Stimulated activated CD4-positive, alpha-beta T cell treated with anti-CD3 and anti-CD28 coated beads, TNF-alpha, amount 100 ng/mL, for 4 hours (primary cell): ENCODE data around the gene GNG7.

Experiments used
- DNase-seq, 3 experiments: peaks; one replicate each; pipeline ENCODE4 v3.0.0-alpha.2; 2020; ENCODE audit warnings: low read depth in 3 of 3

GNG7 gene

DNA sequence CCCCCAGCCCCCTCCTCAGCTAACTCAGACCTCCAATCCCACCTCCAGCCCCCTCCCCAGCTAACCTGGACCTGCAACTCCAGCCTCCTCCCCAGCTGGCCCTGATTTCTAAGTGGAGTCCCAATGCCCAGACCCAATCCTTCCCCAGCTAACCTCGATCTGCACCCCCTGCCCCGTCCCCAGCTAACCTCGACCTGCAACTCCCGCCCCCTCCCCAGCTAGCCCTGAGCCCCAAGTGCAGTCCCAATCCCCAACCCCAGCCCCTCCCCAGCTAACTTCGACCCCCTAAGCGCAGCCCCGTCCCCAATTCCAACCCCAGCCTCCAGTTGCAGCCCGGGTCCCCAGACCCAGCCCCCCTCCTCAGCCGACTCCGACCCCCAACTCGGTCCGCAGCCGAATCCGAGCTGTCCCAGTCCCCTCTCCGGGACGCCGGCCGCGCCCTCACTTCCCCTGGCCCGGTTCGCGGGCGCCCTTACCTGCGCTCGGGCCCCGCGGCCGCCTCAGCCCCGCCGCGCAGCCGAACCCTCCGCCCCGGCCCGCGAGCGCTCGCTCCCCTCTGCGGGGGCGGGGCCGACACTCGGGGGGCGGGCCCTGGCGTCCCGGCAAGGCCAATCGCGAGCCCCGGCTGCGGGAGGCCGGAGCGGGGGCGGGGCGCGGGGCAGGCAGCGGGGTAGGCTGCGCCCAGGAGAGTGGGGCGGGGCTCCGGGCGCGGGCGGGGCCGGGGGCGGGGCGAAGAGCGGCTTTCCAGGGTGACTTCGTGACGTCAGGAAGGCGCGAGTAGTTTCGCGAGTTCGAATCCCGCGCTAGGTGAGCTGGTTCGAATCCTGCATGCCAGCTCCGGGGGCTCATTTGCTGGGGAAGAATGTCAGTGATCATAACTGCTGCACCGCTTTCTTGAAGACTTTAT is at the start of gene GNG7:
Gene GNG7, minus strand, starts transcription at position 525 of the 907 bp plus-strand sequence. CDS start 182,006 bp downstream, outside the sequence.
- peak; percentile 91 to 96 (median 94) for DNase-seq

DNA sequence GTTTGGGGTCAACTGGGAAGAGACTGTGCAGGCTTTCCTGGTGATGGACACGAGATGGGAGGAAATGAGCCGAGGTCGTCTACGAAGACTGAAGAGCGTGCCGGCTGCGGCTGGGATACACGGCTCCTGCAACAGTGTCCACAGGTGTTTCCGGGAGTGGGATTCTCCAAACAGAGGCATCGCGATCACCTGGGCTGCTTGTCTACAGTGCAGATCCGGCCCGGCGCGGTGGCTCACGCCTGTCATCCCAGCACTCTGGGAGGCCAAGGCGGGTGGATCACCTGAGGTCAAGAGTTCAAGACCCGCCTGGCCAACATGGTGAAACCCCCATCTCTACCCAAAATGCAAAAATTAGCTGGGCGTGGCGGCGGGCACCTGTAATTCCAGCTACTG is 48.9 kb upstream of the GNG7 start:
- DNase-seq: no peak

- DNase-seq: no peak
Observed at GRCh38 chr19:2750808-2751437, 48.4 kb upstream of the GNG7 start.

- no peak for DNase-seq
Observed at GRCh38 chr19:2747349-2747748, 44.9 kb upstream of the GNG7 start.

- DNase-seq: no peak
Observed at GRCh38 chr19:2744113-2744512, 41.6 kb upstream of the GNG7 start.

- no peak for DNase-seq
Observed at GRCh38 chr19:2743099-2743498, 40.6 kb upstream of the GNG7 start.

DNA sequence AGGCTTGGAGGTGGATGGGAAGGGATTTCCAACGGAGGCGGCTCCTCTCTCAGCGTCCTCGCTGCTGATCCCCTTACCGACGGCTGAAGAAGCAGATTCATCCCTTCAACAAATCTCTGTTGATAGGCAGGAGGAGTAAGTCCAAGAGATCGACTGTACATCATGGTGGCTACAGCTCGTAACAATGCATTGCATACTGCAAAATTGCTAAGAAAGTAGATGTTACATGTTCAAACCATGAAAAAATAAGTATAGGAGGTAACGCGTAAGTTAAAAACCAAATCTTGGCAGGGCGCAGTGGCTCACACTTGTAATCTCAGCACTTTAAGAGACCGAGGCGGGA is 37.8 kb upstream of the GNG7 start:
- DNase-seq: no peak

DNA sequence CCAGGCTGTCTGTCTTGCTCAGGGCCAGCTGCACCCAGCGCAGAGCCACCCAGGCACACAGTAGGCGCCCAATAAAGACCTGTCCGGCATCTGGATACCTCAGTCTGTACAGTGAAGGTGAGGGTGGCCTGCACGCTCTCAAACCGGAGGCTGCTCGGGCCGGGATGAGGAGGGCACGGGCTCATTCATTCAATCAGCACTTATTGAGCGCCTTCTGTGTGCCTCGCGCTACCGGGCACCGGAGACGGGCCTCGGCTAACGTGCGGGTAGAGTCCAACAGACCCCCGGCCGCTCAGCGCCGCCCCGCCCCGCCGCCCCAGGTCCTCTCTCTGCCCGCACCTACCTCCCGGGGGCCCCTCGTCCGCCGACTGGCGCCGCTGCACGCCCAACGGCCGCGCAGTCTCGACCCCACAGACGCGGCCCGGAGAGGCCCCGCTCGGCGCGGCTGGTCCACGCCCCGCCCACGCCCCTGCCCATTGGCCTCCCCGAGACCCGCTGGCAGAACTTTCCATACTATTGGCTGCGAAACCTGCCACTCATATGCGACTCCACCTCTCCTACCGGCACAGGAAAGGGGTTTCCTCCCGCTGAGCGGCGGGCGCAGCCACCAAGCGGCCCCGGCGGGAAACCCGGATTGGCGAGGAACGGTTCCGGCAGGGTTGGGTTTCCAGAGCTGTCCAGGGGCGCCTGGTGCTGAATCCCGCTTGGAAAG is 37.3 kb upstream of the GNG7 start, which contains the start of gene SLC39A3:
Gene SLC39A3, minus strand, starts transcription at position 416 of the 712 bp plus-strand sequence. CDS start 2,760 bp downstream, outside the sequence.
- peak; percentile 98 to 99 (median 99) for DNase-seq

- DNase-seq: no peak
Observed at GRCh38 chr19:2736550-2737190, 34.2 kb upstream of the GNG7 start.

DNA sequence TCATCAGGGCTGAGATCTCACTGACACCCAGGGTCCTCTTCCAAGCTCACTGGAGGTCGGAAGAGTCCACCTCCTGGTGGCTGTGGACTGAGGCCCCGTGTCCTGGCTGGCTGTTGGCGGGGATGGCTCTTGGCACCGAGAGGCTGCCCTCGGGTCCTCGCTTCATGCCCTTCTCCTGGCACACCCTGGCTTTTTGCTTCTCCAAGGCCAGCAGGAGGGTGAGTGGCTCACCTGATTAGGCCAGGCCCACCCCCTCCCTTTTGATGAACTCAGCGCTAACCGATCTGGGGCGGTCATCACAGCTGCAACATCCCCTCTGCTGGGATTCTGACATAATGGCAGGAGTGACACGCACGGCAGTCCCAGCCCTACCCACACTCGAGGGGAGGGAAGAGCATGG is 32.9 kb upstream of the GNG7 start:
- no peak for DNase-seq

GRCh38 chr19:2734589-2735288 is 32.2 kb upstream of the GNG7 start:
- no peak for DNase-seq

GRCh38 chr19:2733930-2734588 is 31.6 kb upstream of the GNG7 start:
- DNase-seq: no peak

DNA sequence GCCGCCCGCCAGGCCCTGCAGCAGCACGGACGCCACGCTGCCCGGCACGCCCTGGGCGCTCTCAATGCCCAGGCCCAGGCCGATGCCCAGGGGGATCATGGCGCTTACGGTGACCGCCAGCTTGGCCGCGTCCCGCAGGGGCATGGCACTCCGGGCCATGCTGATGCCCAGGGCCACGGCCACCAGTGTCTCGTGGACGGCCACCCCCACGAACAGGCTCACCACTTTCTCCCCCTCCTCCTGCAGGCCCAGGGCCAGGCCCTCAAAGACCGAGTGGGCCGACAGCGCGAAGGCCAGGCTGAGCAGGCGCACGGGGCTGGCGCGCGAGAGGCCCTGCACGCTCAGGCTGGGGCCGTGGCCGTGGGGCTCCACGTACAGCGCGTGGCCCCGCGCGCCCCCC is 30.4 kb upstream of the GNG7 start:
- no peak for DNase-seq

DNA sequence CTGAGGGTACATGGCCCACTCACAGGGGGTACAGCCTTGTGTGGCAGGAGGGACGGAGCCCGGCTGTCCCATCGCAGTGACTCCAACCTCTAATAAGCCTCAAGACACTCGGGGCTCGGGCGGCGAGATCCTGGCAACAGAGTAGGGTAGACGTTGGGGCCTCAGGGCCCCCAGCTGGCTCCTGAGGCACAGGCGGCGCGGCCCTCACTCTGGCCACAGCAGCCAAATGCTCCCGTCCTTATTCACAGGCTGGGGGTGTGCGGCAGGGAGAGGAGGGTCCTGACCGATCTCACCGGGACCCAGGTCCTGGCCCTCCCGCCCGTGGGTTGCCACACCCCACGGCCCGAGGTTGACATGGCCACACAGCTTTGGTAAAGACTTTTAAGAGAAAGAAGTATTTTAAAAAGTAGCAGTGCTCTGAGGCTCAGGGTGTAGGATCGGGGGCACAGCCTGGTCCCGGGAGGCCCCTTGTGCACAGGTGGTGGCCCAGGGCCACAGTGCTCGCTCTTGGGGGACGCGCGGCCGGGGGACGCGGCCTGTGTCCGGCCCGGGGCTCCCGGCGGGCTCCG is 29.7 kb upstream of the GNG7 start:
- DNase-seq: no peak

- DNase-seq: no peak
Observed at GRCh38 chr19:2731181-2731995, 28.9 kb upstream of the GNG7 start.

DNA sequence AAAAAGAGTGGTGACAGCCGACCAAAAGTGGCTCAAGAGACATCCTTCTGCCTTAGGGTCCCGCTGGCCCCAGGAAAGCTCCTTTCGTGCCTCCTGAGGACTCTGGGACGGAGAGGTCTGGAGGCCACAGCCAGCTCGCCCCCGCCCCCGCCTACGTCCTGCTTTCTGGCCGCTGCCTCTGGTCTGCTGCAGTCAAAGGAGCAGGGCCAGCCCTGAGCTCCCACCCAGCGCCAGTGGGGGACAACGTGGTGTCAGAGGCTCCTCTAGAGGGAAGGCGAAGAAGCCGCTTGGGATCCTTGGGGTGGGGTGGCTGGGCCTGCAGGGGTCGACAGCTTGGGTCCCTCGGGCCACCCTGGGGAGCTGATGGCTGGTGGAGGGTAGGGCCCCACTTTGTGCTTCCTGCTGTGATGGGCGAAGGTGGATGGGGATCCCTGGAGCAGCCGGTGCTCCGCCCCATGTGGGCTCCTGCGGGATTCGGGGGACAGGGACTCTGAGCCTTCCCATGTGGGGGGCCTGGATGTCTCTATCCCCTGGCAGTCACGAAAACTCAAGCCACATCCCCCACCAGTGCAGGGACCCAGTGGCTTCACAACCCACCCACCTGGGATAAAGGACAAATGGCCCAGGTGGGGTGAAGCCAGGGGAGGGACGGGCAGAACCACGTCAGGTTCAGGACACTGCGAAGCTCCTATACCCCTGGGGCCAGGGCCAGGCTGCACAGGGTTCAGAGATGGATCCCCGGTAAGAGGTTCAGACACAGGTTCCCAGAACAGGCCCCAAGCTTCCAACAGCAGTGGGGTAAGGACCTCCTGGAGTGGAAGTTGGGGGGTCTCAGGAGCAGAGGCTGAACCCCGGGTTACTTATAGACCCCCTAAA is 27.7 kb upstream of the GNG7 start:
- DNase-seq: no peak

- no peak for DNase-seq
Observed at GRCh38 chr19:2728783-2729387, 26.4 kb upstream of the GNG7 start.

DNA sequence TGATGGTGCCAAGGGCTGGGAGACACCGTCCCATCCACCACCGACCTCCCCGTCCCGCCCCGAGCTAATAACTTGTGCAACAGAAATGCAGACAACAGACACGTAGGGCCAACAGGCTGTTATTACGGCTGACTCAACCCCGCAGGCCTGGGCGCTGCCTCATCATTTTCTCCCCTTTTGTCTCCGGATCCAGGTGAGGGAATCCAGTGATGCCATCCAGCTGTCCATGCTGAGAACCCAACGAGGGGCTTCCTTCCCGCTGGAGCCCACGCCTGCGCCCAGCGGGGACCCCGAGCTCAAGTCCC is 25.1 kb upstream of the GNG7 start:
- DNase-seq: no peak
